Measurements from ENCODE around the gene CACFD1. TPM values are rescaled to one million over a fixed set of nuclear protein-coding genes. Genes with fewer than 3 reads are reported as not detected.

CACFD1 gene
- total and polyA plus RNA-seq, 9 of the 15 experiments (the other 6 are each of a cell fraction or from before 2014, with no cell fraction given), result 0.11 to 1.4 (median 1.1) TPM; not detected in 2

DNA sequence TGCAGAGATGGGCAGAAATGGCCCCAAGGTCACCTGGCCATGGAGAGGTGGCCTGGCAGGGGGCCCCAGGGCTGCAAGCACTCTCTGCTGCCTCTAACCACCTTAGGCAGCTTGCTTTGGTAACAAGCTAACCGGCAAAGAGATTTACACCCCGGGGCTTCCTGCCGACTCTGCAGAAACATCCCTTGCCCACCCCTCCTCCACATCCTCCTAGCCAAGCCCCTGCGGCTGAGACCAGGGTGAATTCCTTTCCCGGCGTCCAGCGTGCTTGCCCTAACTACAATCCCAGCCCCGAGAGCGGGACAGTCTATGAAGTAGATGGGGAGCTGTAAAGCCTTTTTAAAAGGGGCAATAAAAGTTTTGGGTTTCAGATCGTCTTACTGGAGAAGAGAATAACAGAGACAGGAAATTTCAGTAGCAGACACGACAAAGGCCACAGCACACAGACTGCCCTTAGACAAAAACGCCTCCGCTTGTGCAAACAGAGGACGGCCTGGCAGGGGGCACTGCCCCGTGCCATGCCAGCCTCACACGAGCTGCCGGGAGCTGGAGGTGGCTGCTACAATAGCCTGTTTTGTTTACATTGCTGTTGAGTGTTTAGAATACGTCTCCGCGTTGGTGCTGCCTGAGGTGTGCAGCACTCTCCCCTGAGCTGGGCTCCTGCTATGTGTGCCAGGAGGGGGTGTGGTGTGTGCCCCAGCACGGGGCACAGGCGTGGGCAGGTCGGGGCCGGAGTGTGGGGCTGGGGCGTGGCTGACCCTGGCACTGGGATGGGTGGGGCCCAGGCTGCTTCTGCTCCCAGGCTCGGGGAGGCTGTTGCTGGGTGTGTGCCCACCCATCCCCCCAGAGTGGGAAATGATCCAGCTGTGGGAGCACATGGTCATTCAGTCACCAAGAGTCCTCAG is 49.7 kb downstream of the CACFD1 start:
- WGBS (ENCODE audit: insufficient coverage, low coverage, missing lambda C conversion rate), result 3% methylated on average over 26 of the region's 26 CpGs
- Histone ChIP-seq H2AFZ (ENCODE audit: low read depth, low read length) (no peak overlapping the region), H3K9me3 (replicated peaks; ENCODE audit: control insufficient read depth, insufficient read depth, low read depth, low read length) (peaks cover 7% of the 10 kb centered on the region; the same call in 1 of the 2 replicates), H3K4me1 (replicated peaks in 1 of 2; ENCODE audit: control insufficient read depth in 2 of 2, insufficient read depth in 2 of 2, low read length in 2 of 2) (peaks cover 21 to 41% of the 10 kb centered on the region in 2 experiments), H3K4me3 (no peak overlapping the region), H3K27ac (ENCODE audit: extremely low read depth, low read depth, low read length) (no peak overlapping the region), H4K20me1 (replicated peaks; ENCODE audit: control insufficient read depth, insufficient read depth, low read length) (peaks cover 4% of the 10 kb centered on the region; the same call in 1 of the 2 replicates), H3K9ac (ENCODE audit: insufficient read depth in 1 of 2, low read depth in 2 of 2, low read length in 2 of 2) (no peak overlapping the region), H3K4me2 (ENCODE audit: insufficient read depth, low read length) (no peak overlapping the region), H3K27me3 (ENCODE audit: control insufficient read depth in 2 of 2, insufficient read depth in 2 of 2, low read length in 2 of 2) (peaks cover 3 to 31% of the 10 kb centered on the region in 2 experiments; a peak in 4 of 5 replicates), H3K79me2 (ENCODE audit: control insufficient read depth, insufficient read depth, low read length) (no peaks in the 10 kb centered on the region), H3K9me1 (ENCODE audit: control insufficient read depth, insufficient read depth, low read length) (no peaks in the 10 kb centered on the region), H3K36me3 (ENCODE audit: control insufficient read depth, insufficient read depth, low read length) (no peaks in the 10 kb centered on the region; the same call in 2 of the 3 replicates)
- no peak for FAIRE-seq
- ATAC-seq, result no peak
- no peak for DNase-seq (ENCODE audit: extremely low read depth in 1 of 4, low spot score in 3 of 4)
- ChIA-PET POLR2A (interaction anchor here (0.5 to 0.9 kb wide), 3 partner anchors 11 to 540 kb away, joined by 3 read pairs; partner anchors contain the start of gene SURF6), CTCF (ENCODE audit: low intra/inter-chr PET ratio) (no interaction called here)
- intact Hi-C loops (cut with micrococcal nuclease), result no loop called here
- TF ChIP-seq, protein P1, sequence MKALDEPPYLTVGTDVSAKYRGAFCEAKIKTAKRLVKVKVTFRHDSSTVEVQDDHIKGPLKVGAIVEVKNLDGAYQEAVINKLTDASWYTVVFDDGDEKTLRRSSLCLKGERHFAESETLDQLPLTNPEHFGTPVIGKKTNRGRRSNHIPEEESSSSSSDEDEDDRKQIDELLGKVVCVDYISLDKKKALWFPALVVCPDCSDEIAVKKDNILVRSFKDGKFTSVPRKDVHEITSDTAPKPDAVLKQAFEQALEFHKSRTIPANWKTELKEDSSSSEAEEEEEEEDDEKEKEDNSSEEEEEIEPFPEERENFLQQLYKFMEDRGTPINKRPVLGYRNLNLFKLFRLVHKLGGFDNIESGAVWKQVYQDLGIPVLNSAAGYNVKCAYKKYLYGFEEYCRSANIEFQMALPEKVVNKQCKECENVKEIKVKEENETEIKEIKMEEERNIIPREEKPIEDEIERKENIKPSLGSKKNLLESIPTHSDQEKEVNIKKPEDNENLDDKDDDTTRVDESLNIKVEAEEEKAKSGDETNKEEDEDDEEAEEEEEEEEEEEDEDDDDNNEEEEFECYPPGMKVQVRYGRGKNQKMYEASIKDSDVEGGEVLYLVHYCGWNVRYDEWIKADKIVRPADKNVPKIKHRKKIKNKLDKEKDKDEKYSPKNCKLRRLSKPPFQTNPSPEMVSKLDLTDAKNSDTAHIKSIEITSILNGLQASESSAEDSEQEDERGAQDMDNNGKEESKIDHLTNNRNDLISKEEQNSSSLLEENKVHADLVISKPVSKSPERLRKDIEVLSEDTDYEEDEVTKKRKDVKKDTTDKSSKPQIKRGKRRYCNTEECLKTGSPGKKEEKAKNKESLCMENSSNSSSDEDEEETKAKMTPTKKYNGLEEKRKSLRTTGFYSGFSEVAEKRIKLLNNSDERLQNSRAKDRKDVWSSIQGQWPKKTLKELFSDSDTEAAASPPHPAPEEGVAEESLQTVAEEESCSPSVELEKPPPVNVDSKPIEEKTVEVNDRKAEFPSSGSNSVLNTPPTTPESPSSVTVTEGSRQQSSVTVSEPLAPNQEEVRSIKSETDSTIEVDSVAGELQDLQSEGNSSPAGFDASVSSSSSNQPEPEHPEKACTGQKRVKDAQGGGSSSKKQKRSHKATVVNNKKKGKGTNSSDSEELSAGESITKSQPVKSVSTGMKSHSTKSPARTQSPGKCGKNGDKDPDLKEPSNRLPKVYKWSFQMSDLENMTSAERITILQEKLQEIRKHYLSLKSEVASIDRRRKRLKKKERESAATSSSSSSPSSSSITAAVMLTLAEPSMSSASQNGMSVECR (CRISPR knock-in tag; IDR thresholded peaks at IDR 0.05), result no peak
- TF ChIP-seq ZKSCAN8 (CRISPR knock-in tag; IDR thresholded peaks at IDR 0.05) (no peak), KHSRP (IDR thresholded peaks at IDR 0.05) (no peak), HNRNPH1 (optimal IDR thresholded peaks at IDR 0.05; ENCODE audit: low read depth, low read length) (no peak), ZNF274 (IDR thresholded peaks at IDR 0.05; ENCODE audit: borderline replicate concordance, low read depth, low read length) (no peak), ESRRB (CRISPR knock-in tag; IDR thresholded peaks at IDR 0.05; ENCODE audit: borderline replicate concordance) (no peak), RB1 (IDR thresholded peaks at IDR 0.05; ENCODE audit: low read depth) (no peak), MCM2 (IDR thresholded peaks at IDR 0.05; ENCODE audit: low read depth) (no peak), NFXL1 (CRISPR knock-in tag; IDR thresholded peaks at IDR 0.05) (no peak), GTF2F1 (IDR thresholded peaks at IDR 0.05; ENCODE audit: low read depth, low read length) (no peak), ZNF408 (CRISPR knock-in tag; IDR thresholded peaks at IDR 0.05; ENCODE audit: low read depth) (no peak), NCOA4 (IDR thresholded peaks at IDR 0.05; ENCODE audit: partially characterized antibody) (no peak), ZNF121 (CRISPR knock-in tag; conservative IDR thresholded peaks at IDR 0.05) (no peak), ZNF76 (CRISPR knock-in tag; IDR thresholded peaks at IDR 0.05; ENCODE audit: borderline replicate concordance) (no peak), TEAD2 (tag; IDR thresholded peaks at IDR 0.05) (no peak), ZNF655 (CRISPR knock-in tag; IDR thresholded peaks at IDR 0.05) (no peak)
- in situ Hi-C loops (cut with MboI), result no loop called here
- BruUV-seq (replicated peaks), result no TSS peak
